ENCODE data around the gene CHAF1B.

The CHAF1B gene

DNA sequence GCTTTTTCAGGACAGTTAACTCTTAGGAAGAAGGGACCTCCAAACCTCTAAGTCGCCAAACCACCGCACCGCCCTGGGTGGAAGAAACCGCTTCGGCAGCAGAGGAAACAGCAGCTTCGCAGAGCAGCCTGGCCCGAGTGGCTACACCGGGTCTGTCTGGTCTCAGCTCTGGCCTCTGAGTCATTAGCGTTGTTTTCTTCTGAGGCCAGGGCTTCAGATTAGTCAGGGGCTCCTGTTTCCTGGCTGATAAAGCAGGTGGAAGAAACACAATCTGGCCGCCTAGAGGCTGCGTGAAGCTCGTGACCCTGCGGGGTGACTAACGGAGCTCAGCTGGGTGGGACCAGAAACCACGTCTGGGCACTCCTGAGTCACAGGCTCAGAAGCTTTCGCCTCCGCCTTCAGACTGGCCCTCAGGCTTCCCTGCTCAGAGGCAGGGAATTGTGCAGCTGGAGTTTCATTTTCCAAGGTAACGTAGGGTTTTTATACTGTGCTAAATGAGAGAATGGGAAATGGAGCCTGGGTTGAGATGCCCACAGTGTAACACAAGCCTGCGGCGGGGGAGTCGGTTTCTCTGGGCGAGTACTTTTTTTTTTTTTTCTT lies 44.9 kb downstream of the CHAF1B start:
- DNase-seq = peak; percentile 61 to 63

DNA sequence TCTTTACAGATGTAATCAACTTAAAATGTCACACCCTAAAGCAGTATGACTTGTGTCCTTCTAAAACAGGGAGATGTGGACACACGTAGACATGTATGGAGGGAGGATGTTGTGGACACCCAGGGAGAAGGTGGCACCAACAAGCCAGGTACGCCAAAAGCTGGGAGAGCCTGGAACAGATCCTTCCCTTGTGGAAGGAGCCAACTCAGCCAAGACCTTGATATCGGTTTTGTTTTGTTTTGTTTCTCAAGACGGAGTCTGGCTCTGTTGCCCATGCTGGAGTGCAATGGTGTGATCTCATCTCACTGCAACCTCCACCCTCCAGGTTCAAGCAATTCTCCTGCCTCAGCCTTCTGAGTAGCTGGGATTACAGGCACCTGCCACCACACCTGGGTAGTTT lies 45.6 kb downstream of the CHAF1B start:
- DNase-seq = no peak

DNA sequence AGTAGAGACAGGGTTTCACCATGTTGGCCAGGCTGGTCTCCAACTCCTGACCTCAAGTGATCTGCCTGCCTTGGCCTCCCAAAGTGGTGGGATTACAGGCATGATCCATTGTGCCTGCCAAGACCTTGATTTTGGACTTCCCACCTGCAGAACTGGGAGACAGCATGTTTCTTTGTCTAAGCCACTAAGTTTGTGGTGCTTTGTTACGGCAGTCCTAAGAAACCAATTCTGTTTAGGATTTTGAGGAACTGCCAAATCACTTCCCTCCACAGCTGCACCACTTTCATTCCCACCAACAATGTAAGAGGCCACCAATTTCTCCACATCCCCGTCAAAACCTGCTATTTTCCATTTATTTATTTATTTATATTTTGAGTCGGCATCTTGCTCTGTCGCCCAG lies 46.1 kb downstream of the CHAF1B start:
- DNase-seq = no peak

DNA sequence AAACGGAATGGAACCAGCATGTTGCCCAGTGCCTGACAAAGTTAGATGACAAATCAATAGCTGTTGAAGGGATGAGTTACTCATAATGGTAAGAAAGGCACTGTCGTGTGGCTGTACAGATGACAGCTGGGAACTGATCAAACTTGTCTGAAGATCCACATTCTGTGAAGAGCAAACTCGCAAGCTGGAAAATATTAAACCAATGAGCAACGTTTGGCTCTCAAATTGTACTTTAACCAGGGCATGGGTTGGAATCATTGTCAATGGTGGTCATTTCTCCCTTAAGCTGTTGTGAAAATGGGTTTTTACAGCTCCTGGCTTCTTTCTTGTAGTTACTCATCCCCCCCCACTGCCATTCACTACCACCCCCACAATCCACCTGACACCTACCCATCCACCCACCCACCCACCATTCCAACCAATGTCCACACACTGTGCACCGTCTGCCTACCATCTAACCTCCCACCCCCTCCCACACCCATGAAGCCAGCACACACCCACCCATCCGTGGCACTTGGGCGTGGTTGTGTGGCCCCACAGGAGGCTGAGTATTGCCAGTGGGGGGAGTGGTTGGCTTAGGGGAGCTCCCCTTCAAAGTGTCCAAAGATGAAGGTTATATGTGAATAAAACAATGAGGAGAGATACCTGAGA lies 48.0 kb downstream of the CHAF1B start:
- no peak for DNase-seq

DNA sequence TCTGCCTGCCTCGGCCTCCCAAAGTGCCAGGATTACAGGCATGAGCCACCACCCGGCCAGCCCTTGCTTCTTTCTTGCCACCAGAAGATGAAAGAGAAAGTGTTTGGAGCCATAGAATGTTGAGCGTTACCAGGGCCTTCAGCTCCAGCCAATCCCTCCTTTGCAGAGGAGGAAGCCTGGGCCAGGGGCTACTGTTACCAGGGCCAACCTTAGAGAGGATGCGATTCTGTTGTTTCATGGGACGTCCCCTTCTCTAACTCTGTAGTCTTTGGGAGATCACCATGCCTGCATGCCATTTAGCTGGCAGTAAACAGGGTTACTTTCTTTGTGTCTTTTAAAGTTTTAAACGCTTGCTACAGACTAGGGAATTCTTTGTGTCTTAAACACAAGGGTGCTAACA lies 49.0 kb downstream of the CHAF1B start:
- no peak for DNase-seq

DNA sequence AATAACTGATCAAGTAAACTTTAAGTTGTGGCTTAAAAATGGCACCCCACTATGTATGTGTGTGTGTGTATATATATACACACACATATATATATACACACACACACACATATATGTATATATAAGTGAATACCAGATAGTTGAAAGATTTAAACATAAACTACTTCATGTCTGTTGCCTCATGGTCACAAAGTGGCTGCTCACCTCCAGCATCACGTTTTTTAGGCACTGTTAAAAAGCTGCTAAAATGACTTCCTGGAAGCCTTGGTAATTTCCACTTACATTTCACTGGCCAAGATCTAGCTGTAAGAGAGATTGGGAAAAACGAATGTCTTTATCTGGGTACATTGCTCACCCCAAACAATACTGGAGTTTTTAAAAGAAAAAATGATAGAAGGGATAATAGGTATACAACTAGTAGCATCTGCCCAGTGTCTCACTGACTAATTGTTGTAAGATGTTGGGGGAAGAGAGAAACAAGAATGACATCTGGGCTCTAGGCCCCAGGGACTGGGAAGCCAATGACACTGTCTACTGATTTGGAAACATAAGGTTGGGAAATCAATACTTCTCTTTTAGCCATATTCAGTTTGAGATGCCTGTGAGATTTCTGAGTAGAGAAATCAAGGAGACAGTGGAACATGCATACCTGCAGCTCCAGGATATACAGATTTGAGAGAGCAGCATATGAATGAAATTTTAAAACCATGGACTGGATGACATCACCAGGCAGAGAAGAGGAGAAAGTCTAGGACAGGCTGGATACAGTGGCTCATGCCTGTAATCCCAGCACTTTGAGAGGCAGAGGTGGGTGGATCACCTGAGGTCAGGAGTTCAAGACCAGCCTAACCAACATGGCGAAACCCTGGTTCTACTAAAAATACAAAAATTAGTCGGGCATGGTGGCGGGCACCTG lies 51.9 kb downstream of the CHAF1B start:
- no peak for DNase-seq

DNA sequence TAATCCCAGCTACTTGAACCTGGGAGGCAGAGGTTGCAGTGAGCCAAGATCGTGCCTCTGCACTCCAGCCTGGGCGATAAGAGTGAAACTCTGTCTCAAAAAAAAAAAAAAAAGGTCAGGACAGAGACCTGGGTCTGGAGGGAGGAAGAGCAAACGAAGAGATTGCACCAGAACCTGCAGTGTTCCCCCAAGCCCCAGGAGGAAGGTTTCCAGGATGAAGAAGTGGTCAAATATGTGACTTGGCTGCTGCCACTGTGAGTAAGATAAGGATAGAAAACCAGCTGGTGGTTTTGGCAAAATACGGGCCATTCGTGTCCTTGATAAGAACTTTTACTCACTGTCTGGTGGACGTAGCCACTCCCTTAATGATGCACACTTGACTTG lies 52.5 kb downstream of the CHAF1B start:
- DNase-seq = no peak

DNA sequence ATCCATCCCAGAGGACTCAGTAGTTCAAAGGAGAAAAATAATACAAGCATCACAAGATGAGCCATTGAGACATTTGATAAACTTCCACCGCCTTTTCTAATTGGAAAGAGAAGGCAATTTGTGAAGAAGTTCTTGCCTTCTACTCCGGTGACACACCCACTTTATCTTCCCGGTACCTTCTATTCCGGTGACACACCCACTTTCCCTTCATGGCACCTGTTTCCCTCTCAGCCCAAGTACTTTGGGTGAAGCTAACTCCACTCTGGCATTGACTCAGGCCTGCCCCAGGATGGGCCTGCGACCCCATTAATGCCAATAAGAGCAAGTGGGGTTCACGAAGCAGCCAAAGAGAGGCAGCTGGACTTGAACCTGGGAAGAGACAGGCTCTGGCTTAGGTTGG lies 56.5 kb downstream of the CHAF1B start:
- no peak for DNase-seq

DNA sequence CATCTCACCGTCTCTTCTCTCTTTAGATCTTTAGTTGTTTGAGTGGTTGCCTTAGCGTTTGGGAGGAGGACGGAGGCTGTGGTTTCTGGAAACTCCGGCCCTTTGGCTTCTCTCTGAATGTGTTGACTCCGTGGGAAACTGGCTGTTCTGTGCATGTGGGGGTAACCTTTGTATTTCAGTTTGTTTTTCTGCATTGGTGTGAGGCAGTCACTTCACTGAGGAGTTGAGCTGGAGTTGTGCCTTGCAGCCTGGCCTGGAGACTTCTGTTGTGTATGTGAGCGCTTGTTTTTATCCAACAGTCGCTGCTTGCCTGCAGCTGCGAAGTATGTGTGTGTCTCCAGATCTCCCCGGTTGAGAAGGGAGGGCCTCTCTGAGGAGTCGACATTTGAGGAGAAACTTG lies 61.1 kb downstream of the CHAF1B start:
- DNase-seq = no peak

DNA sequence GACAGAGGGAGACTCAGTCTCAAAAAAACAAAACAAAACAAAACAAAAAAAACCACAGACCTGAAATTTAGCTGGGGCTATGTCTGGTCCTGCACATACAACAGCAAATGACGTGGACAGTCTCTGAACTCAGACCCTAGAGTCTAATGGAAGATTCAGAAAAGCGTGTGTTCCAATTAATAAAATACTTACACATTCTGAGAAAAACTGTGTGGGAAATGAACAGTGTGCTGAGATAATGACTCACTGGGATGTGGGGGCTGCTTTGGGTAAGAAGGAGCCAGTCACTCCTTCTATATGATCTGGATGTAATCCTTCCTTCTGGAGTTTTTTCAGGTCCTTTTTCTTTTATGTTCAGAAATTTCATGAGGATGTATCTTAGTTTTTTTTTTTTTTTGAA lies 65.3 kb downstream of the CHAF1B start:
- DNase-seq = no peak

DNA sequence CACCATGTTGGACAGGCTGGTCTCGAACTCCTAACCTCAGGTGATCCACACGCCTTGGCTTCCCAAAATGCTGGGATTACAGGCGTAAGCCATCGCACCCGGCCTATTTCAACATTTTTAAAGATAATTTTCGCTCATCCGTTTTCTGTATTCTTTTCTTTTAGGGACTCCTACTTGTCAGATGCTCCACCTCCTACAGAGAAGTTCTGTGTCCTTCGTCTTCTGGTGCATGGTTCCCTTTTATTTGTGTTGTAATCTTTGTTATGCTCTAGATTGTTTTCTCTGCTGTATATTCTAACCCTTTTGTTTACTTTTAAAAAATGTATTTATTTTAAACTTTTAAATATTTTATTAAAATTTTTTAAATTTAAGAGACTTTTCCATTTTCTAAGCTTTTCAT lies 66.3 kb downstream of the CHAF1B start:
- DNase-seq = no peak

DNA sequence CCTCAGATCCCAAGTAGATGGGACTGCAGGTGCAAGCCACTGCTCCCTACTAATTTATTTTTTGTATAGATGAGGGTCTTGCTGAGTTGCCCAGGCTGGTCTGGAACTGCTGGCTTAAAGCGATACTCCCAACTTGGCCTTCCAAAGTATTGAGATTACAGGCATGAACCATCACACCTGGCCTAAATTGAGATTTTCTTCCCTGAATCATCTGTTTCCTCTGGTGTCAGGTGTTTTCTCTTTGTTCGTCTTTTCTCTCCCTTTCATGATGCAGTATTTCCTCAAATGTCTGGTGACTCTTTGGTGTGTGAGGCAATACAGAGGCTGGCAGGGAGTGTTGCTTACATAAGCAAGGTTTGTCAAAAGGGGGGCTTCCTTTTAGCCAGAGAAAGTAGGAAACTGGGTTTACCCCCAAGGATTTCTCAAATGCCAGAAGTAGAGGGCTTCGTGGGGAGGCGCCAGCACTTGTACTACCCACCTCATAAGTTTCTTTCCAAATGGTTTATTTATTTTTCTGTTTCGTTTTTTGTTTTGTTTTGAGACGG lies 67.2 kb downstream of the CHAF1B start:
- no peak for DNase-seq

DNA sequence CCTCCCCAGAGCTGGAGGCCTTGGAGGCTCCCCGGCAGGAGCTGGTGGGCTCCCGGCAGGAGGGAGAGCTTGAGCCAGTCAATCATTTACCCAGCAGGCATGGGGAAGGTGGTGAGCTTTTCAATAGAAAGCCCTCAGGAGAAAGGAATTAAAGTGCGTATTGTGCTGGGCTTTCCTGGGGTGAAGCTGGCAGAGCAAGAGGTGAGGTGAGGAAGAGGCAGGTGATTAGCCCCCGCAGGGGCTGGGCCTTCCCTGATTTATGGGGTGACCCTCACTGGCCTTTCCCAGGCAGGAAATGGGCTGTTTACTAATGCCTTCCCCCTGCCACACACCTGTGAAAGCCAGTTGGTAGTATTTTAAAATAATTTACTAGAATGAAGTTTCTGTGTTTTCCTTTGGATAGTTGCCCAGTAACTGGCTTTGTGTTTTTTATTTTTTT lies 68.9 kb downstream of the CHAF1B start:
- DNase-seq = no peak

DNA sequence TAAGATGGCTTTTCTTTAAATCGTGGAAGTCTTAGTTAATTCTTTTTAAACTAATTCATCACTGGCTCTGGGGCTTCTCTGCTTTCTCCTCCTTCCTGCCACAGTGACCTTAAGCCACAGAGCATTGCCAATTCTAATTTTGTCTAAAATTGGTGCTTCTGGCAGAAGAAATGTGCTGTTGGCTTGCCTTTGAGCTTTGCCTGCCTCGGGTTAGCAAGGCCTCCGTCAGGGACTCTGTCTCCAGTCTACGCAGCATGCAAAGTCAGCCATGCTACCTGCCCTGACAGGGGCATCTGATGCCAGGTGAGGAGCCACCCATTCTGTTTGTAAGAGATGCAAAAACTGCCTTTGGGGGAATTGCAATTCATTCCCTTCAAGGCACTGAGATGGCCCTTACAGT lies 69.5 kb downstream of the CHAF1B start:
- no peak for DNase-seq

DNA sequence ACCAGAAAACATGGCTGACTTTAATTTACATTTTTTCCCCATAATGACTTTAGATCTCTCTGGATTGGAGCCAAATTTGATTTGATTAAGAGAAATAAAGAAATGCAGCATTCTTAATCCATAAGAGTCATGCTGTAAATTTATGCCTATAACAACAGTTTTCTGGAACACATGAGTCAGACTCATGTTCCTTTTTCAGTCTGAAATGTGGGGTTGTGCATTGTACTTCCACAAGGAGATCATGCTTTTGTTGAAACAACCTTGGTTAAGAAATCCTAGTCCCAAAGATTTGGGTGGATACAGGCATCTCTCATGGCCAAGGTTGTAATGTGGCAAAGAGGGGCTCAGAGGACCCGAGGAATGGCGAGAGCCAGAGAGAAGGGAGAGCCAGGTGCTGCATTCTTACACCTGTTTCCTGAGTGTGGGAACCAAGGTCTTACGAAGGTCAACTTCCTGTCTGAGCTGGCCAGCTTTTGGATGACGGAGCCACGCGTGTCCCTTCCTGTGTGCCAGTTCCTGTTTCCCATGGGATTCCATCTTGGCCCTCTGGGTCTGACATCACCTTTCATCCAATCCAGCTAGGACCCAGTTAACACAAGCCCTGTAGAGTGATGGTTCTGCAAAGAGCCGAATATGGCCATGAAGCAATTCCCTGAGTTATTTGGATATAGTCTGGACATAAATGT lies 71.7 kb downstream of the CHAF1B start:
- no peak for DNase-seq

DNA sequence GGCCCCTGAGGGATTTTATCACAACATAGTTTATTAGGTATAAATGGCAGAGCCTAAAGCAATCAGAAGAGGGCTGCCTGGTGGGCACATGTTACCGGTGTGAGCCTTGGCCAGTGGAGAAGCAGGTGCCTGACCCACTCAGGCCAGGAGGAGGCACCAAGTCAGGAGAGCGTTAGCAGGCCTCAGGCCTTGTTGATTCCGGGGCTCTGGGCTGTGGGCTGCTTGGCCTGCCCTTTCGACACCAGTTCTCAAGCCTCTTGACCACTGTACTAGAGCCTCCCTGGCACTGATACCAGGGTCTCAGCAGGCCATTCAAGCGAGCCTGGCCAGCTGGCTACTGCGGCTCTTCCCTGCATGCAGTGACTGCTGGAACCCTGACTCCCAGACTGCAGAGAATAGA lies 73.9 kb downstream of the CHAF1B start:
- DNase-seq = no peak

DNA sequence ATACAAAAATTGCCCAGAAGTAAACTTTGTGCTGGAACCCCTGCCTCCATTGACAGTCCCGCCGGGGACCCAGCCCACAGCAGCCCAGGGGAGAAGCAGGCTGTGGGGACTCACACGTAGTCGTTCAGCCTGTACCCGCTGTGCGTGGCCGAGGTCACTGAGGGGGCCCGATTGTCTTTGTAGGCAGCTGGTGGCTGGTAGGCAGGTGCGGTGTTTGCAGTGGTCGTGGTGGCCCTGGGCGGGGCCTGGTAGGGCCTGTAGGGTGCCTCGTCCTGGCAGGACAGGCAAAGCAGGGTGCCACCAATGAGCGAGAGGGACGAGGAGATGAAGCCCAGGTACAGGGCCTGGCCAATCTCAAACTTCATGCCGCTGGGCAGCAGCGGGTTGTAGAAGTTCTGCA lies 75.7 kb downstream of the CHAF1B start:
- no peak for DNase-seq

DNA sequence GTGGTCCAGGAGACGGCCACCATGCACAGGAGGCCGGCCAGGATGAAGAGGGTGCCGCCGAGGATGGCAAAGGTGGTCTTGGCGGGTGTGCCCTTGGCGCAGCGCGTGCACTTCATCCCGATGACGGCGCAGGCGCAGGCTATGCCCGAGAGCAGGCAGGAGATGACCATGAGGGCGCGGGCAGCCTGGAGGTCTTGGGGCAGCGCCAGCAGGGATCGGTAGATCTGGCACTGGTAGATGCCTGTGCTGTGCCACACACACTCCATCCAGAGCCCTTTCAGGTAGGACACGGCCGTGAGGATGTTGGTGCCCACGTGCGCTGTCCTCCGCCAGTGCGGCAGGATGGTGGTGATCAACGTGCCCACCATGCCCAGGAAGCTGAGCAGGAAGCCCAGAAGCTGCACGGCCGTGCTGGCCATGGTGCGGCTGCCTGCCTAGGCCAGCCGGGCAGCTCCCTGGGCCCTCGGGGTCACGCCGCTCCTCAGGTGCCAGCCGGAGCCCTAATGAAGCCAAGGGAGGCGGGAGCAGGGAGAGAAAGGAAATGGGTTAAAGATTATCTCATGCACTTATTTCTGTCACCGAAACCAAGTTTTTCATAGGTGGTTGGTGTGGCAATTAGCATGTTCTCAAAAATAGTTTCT lies 76.2 kb downstream of the CHAF1B start:
- no peak for DNase-seq

DNA sequence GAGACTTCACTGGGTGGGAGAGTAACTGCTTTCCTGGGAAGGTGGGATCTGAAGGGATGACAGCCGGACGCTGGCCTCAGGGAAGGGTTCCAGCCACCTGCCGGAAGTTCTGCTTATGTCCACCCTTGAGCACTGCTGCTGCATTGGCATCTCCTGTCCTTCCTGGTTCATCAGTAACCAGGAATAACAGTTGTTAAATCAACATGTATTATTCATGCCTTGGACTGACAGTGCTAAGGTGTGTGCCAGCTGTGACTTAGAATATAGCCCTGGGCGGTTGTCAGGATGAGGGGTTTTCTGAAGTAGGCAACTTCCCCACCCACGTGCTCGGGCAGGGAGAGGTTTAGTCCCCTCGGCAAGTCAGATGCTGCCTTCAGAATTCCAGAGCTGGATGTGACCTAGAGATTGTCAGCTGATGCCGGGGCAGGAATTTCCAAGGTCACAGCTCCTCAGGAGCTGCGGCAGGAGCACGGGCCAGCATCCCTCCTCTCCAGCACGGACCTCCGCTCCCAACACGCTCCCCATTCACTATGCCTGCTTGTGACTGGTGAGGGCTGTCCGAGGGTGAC lies 76.8 kb downstream of the CHAF1B start:
- DNase-seq = no peak

DNA sequence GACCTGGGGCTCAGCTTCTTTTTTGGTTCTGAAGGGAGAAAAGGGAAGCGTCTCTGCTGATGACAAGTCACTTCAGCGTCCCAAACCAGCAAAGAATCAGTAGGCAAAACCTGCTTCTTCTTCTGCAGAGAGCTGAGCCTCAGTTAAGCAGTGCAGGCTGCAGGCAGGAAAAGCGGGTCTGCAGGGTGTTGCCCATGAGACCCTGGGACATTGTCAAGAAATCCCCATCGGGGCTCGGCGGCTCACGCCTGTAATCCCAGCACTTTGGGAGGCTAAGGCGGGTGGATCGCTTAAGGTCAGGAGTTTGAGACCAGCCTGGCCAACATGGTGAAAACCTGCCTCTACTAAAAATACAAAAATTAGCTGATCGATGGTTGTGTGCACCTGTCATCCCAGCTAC lies 78.0 kb downstream of the CHAF1B start:
- no peak for DNase-seq

DNA sequence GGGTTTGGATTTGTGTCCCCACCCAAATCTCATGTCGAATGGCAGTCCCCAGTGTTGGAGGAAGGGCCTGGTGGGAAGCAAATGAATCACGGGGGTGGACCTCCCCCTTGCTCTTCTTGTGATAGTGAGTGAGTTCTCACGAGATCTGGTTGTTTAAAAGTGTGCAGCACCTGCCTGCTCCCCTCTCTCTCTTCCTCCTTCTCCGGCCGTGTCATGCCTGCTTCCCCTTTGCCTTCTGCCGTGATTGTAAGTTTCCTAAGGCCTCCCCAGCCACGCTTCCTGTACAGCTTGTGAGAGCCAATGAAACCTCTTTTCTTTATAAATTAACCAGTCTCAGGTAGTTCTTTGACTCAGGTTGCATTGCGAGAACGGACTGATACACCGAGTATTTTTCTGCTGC lies 78.8 kb downstream of the CHAF1B start:
- no peak for DNase-seq

DNA sequence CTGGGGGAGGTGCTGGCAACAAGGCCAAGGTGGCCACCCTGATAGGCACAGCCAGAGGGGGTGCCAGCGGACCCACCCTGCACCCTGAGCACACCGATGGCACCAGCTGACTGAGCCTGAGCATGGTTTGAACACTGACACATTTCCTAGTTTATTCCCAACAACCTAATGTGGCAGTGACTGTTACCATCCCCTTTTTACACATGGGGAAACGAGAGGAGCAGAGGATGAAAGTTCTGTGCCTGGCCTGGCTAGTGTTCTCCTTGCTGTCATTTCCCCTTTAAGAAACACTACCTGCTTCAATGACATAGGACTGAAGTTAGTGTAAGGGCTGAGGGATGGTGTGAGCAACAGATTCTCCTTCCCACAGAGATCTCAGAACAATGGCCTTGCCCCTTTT lies 79.4 kb downstream of the CHAF1B start:
- no peak for DNase-seq

Data from activated CD4-positive, alpha-beta T cell treated with anti-CD3 and anti-CD28 coated beads for 4 hours (primary cell).